H1 (cell line): ENCODE data around the gene OXA1L. TPM values are rescaled to one million over a fixed set of nuclear protein-coding genes. Genes with fewer than 3 reads are reported as not detected.

Experiments used
- CHD1 ChIP-seq: IDR thresholded peaks from 2 replicates; pipeline ENCODE4 v1.6.1; 2012; ENCODE audit warnings: low read depth, low read length, improper control_type of control experiment
- CHD2 ChIP-seq: IDR thresholded peaks from 2 replicates; pipeline ENCODE4 v1.6.1; 2012; ENCODE audit warnings: low read length, improper control_type of control experiment
- CREB1 ChIP-seq: IDR thresholded peaks from 2 replicates; pipeline ENCODE4 v1.6.1; 2012; ENCODE audit warnings: inconsistent platforms
- EGR1 ChIP-seq: IDR thresholded peaks from 2 replicates; pipeline ENCODE4 v1.6.1; 2011; ENCODE audit warnings: low read depth, low read length, borderline replicate concordance
- HDAC6 ChIP-seq: IDR thresholded peaks from one replicate; pipeline ENCODE4 v1.7.1; 2012; ENCODE audit warnings: low read depth, mild to moderate bottlenecking, inconsistent platforms, low read length, moderate library complexity
- PHF8 ChIP-seq: fragments of 200-600 bp; sonication (generic); conservative IDR thresholded peaks from 2 replicates; pipeline ENCODE4 v1.7.1; 2012; ENCODE audit warnings: low read depth, mild to moderate bottlenecking, inconsistent platforms, low read length, moderate library complexity
- SIX5 ChIP-seq: IDR thresholded peaks from 2 replicates; pipeline ENCODE4 v1.6.1; 2011; ENCODE audit warnings: mild to moderate bottlenecking, low read depth, low read length
- SP2 ChIP-seq: IDR thresholded peaks from 2 replicates; pipeline ENCODE4 v1.6.1; 2012; ENCODE audit warnings: mild to moderate bottlenecking, low read length, inconsistent platforms
- SUZ12 ChIP-seq: fragments of 200-600 bp; sonication (generic); IDR thresholded peaks from 2 replicates; pipeline ENCODE4 v1.6.1; 2012; ENCODE audit warnings: mild to moderate bottlenecking, inconsistent platforms, low read length, moderate library complexity, mixed read lengths
- TAF7 ChIP-seq: optimal IDR thresholded peaks from 2 replicates; pipeline ENCODE3; 2011; ENCODE audit warnings: low read depth, mild to moderate bottlenecking, inconsistent platforms, low read length, moderate library complexity, borderline replicate concordance
- TBP ChIP-seq: IDR thresholded peaks from 2 replicates; pipeline ENCODE4 v1.6.1; 2011; ENCODE audit warnings: low read depth, low read length, improper control_type of control experiment
- TEAD4 ChIP-seq: IDR thresholded peaks from 2 replicates; pipeline ENCODE4 v1.6.1; 2012; ENCODE audit warnings: low read depth, low read length, inconsistent platforms, mixed read lengths
- polyA plus RNA-seq, 7 experiments: library from polyadenylated mRNA; depleted of rRNA in 3 of 7; stranded (reverse) in 5 of 7; unstranded in 2 of 7; fragments of >200 nt in 5 of 7; fragments of 200-250 nt in 2 of 7; gene quantifications; 1 replicate in 5 of 7; 2 replicates in 1 of 7; 4 replicates in 1 of 7; pipeline versions ENCODE4 v1.2.1 to v1.2.3, GENCODE V29; 2011 to 2013; ENCODE audit warnings: missing spikeins in 2 of 7, mixed read lengths in 2 of 7
- total RNA-seq: library from RNA; stranded (reverse); fragmentation: NEBNext Ultra II Directional; extraction: Animal tissue kit (Norgen Biotek cat#: 25700); gene quantifications from 2 replicates; pipeline ENCODE4 v1.2.1, GENCODE V29; 2021
- TF ChIP-seq, protein P1 (sequence below): IDR thresholded peaks from 2 replicates; pipeline ENCODE4 v1.6.1; 2011; ENCODE audit warnings: low read depth, mild to moderate bottlenecking, low read length; ENCODE audit not compliant: insufficient read depth

The OXA1L gene
- total and polyA plus RNA-seq, 2 of the 8 experiments (the other 6 are each of a cell fraction or from before 2014, with no cell fraction given) = 125 to 199 TPM

- no peak for TF ChIP-seq HDAC6
- TF ChIP-seq PHF8 = no peak
- no peak for TF ChIP-seq TEAD4
- TF ChIP-seq, protein P1, sequence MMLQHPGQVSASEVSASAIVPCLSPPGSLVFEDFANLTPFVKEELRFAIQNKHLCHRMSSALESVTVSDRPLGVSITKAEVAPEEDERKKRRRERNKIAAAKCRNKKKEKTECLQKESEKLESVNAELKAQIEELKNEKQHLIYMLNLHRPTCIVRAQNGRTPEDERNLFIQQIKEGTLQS = no peak
- TF ChIP-seq TAF7 = no peak
- no peak for TF ChIP-seq EGR1
- no peak for TF ChIP-seq CREB1
- TF ChIP-seq SP2 = no peak
- no peak for TF ChIP-seq SIX5
- TF ChIP-seq CHD2 = no peak
- no peak for TF ChIP-seq TBP
- no peak for TF ChIP-seq CHD1
- TF ChIP-seq SUZ12 = no peak
Measured at GRCh38 chr14:22748631-22749068, 17.8 kb upstream of the OXA1L start (continued).
